ENCODE measurements around the gene DALRD3. TPM values are rescaled to one million over a fixed set of nuclear protein-coding genes. Genes with fewer than 3 reads are reported as not detected.

The DALRD3 gene
- total and polyA plus RNA-seq, 8 donors = 2.3 to 74.1 (median 38.2) TPM

- Histone ChIP-seq H3K27me3 (no peaks in the 10 kb centered on the region), H3K27ac (peak overlapping the region in 1 of 5 donors; percentile 94), H3K36me3 (peaks cover 0 to 17% (median 6%) of the 10 kb centered on the region in 4 donors), H3K4me1 (peaks cover 24 to 64% (median 48%) of the 10 kb centered on the region in 4 donors), H3K4me3 (no peak overlapping the region), H3K9me3 (no peaks in the 10 kb centered on the region)
- no peak for DNase-seq
- intact Hi-C loops (cut with DNase I; ENCODE audit: low total_unique reads) = no loop called here
- 93 to 100% (median 96%) methylated on average over 2 to 3 of the region's 3 CpGs for WGBS, 5 donors
- no peak for TF ChIP-seq CTCF (IDR thresholded peaks at IDR 0.05)
- TF ChIP-seq POLR2A (IDR thresholded peaks at IDR 0.05) = no peak
- TF ChIP-seq EP300 (IDR thresholded peaks at IDR 0.05) = no peak
- TF ChIP-seq POLR2AphosphoS5 (IDR thresholded peaks at IDR 0.05) = no peak
Measured at GRCh38 chr3:49005303-49005680, 13.1 kb downstream of the DALRD3 start.

GRCh38 chr3:49004352-49005302 is 13.8 kb downstream of the DALRD3 start:
- Histone ChIP-seq H3K27me3 (no peaks in the 10 kb centered on the region), H3K27ac (peak overlapping the region in 1 of 5 donors; percentile 94), H3K4me3 (no peak overlapping the region), H3K9me3 (no peaks in the 10 kb centered on the region), H3K36me3 (peaks cover 0 to 14% (median 6%) of the 10 kb centered on the region in 4 donors), H3K4me1 (peaks cover 24 to 69% (median 50%) of the 10 kb centered on the region in 4 donors)
- intact Hi-C loops (cut with DNase I; ENCODE audit: low total_unique reads) = no loop called here
- no peak for TF ChIP-seq POLR2A (IDR thresholded peaks at IDR 0.05)
- no peak for TF ChIP-seq CTCF (IDR thresholded peaks at IDR 0.05)
- no peak for TF ChIP-seq POLR2AphosphoS5 (IDR thresholded peaks at IDR 0.05)
- no peak for TF ChIP-seq EP300 (IDR thresholded peaks at IDR 0.05)
- DNase-seq = peak in 1 of 2 donors; percentile 72
- 59 to 78% (median 67%) methylated on average over 8 to 16 of the region's 16 CpGs for WGBS, 5 donors

- Histone ChIP-seq H3K9me3 (no peaks in the 10 kb centered on the region), H3K27ac (no peak overlapping the region), H3K4me1 (peaks cover 9 to 66% (median 41%) of the 10 kb centered on the region in 4 donors), H3K4me3 (no peak overlapping the region), H3K36me3 (peaks cover 0 to 32% (median 18%) of the 10 kb centered on the region in 4 donors), H3K27me3 (no peaks in the 10 kb centered on the region)
- TF ChIP-seq EP300 (IDR thresholded peaks at IDR 0.05) (no peak), POLR2AphosphoS5 (IDR thresholded peaks at IDR 0.05) (no peak), POLR2A (IDR thresholded peaks at IDR 0.05) (no peak), CTCF (IDR thresholded peaks at IDR 0.05) (no peak)
- intact Hi-C loops (cut with DNase I; ENCODE audit: low total_unique reads) = no loop called here
- no peak for DNase-seq
- WGBS, 5 donors = 85 to 92% (median 87%) methylated on average over 6 of the region's 6 CpGs
Measured at GRCh38 chr3:49001155-49001554, 17.2 kb downstream of the DALRD3 start.

- TF ChIP-seq EP300 (IDR thresholded peaks at IDR 0.05) = no peak
- no peak for TF ChIP-seq POLR2AphosphoS5 (IDR thresholded peaks at IDR 0.05)
- TF ChIP-seq CTCF (IDR thresholded peaks at IDR 0.05) = no peak
- TF ChIP-seq POLR2A (IDR thresholded peaks at IDR 0.05) = no peak
- H3K4me1 ChIP-seq = peaks cover under 1 to 49% (median 28%) of the 10 kb centered on the region in 4 donors
- WGBS, 5 donors = 45 to 61% (median 49%) methylated on average over 7 to 8 of the region's 8 CpGs
- peaks cover 0 to 51% (median 34%) of the 10 kb centered on the region in 4 donors for H3K36me3 ChIP-seq
- H3K27me3 ChIP-seq = no peaks in the 10 kb centered on the region
- H3K27ac ChIP-seq = peak overlapping the region in 3 of 5 donors; percentile 7 to 22 (median 9)
- intact Hi-C loops (cut with DNase I; ENCODE audit: low total_unique reads) = no loop called here
- DNase-seq = peak in 1 of 2 donors; percentile 63
- H3K9me3 ChIP-seq = no peaks in the 10 kb centered on the region
- no peak overlapping the region for H3K4me3 ChIP-seq
Measured at GRCh38 chr3:48999085-48999858, 19.1 kb downstream of the DALRD3 start.

All from stomach (tissue), 9 donors.